Prostate gland (tissue), 2 donors: ENCODE data around the gene CCDC88B.

Experiments used
- CTCF ChIP-seq, 4 experiments: fragments of 200-600 bp in 2 of 4; fragments of 450-650 bp in 2 of 4; sonication (generic) in 2 of 4; IDR thresholded peaks; 1 replicate in 3 of 4; 2 replicates in 1 of 4; pipeline ENCODE4 v1.5.1; 2016 to 2019; ENCODE audit warnings: antibody characterized with exemption in 4 of 4, mild to moderate bottlenecking in 2 of 4, moderate library complexity in 2 of 4
- POLR2A ChIP-seq: fragments of 450-650 bp; IDR thresholded peaks from one replicate; pipeline ENCODE4 v1.6.1; 2016; ENCODE audit warnings: antibody characterized with exemption, mild to moderate bottlenecking
- POLR2AphosphoS5 ChIP-seq: sonication (generic); formaldehyde crosslinking; IDR thresholded peaks from one replicate; pipeline ENCODE4 v1.6.1; 2017; ENCODE audit warnings: antibody characterized with exemption

- TF ChIP-seq CTCF (IDR thresholded peaks at IDR 0.05) (no peak), POLR2A (no peak), POLR2AphosphoS5 (no peak)
Measured at GRCh38 chr11:64339754-64340408, at the start of gene CCDC88B.
